ENCODE measurements around the gene HIF1A. TPM values are rescaled to one million over a fixed set of nuclear protein-coding genes. Genes with fewer than 3 reads are reported as not detected.

The HIF1A gene
- total and polyA plus RNA-seq, 2 of the 13 experiments (the other 11 are each of a cell fraction or from before 2014, with no cell fraction given) = 41.0 to 126 TPM

GRCh38 chr14:61752626-61753025, 57.3 kb downstream of the HIF1A start:
- Histone ChIP-seq H3K27ac (ENCODE audit: extremely low read length, insufficient read depth, low read length) (no peak overlapping the region), H3K4me3 (replicated peaks in 1 of 3; ENCODE audit: insufficient read depth in 1 of 3, low read depth in 2 of 3, low read length in 3 of 3) (no peak overlapping the region), H3K27me3 (ENCODE audit: control insufficient read depth in 1 of 2, insufficient read depth in 2 of 2, low read length in 2 of 2) (no peaks in the 10 kb centered on the region), H3K9me3 (ENCODE audit: low read length) (no peaks in the 10 kb centered on the region), H3K4me2 (ENCODE audit: low read depth, low read length) (no peak overlapping the region), H4K20me1 (ENCODE audit: insufficient read depth, low read length) (no peaks in the 10 kb centered on the region), H3K4me1 (ENCODE audit: insufficient read depth, low read length) (peaks cover 26% of the 10 kb centered on the region), H2AFZ (ENCODE audit: low read length) (no peak overlapping the region), H3K79me2 (ENCODE audit: insufficient read depth, low read length) (no peaks in the 10 kb centered on the region), H3K9ac (ENCODE audit: insufficient read depth, low read depth, low read length) (no peak overlapping the region), H3K36me3 (replicated peaks in 1 of 2; ENCODE audit: control insufficient read depth in 1 of 2, insufficient read depth in 2 of 2, low read length in 2 of 2) (peaks cover 0 to 6% of the 10 kb centered on the region in 2 experiments; a peak in 1 of 5 replicates)
- ChIA-PET POLR2A (interaction anchor here (2.7 kb wide), 1 partner anchor 9 kb away, joined by 10 read pairs; the partner anchor contains the start of gene SNAPC1), CTCF (ENCODE audit: low intra/inter-chr PET ratio, low total read pairs) (no interaction called here)
- BruUV-seq (replicated peaks) = no TSS peak
- no peak for FAIRE-seq
- TF ChIP-seq TCF12 (IDR thresholded peaks at IDR 0.05) (no peak), TCF12 (CRISPR knock-in tag; IDR thresholded peaks at IDR 0.05) (no peak), KLF12 (CRISPR knock-in tag; IDR thresholded peaks at IDR 0.05; ENCODE audit: borderline replicate concordance) (no peak), PHF8 (CRISPR knock-in tag; IDR thresholded peaks at IDR 0.05) (no peak), FOXA3 (CRISPR knock-in tag; IDR thresholded peaks at IDR 0.05) (no peak), ZSCAN12 (CRISPR knock-in tag; IDR thresholded peaks at IDR 0.05) (no peak)
- TF ChIP-seq, protein P1, sequence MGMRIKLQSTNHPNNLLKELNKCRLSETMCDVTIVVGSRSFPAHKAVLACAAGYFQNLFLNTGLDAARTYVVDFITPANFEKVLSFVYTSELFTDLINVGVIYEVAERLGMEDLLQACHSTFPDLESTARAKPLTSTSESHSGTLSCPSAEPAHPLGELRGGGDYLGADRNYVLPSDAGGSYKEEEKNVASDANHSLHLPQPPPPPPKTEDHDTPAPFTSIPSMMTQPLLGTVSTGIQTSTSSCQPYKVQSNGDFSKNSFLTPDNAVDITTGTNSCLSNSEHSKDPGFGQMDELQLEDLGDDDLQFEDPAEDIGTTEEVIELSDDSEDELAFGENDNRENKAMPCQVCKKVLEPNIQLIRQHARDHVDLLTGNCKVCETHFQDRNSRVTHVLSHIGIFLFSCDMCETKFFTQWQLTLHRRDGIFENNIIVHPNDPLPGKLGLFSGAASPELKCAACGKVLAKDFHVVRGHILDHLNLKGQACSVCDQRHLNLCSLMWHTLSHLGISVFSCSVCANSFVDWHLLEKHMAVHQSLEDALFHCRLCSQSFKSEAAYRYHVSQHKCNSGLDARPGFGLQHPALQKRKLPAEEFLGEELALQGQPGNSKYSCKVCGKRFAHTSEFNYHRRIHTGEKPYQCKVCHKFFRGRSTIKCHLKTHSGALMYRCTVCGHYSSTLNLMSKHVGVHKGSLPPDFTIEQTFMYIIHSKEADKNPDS (CRISPR knock-in tag; IDR thresholded peaks at IDR 0.05) = no peak
- TF ChIP-seq, protein P2, sequence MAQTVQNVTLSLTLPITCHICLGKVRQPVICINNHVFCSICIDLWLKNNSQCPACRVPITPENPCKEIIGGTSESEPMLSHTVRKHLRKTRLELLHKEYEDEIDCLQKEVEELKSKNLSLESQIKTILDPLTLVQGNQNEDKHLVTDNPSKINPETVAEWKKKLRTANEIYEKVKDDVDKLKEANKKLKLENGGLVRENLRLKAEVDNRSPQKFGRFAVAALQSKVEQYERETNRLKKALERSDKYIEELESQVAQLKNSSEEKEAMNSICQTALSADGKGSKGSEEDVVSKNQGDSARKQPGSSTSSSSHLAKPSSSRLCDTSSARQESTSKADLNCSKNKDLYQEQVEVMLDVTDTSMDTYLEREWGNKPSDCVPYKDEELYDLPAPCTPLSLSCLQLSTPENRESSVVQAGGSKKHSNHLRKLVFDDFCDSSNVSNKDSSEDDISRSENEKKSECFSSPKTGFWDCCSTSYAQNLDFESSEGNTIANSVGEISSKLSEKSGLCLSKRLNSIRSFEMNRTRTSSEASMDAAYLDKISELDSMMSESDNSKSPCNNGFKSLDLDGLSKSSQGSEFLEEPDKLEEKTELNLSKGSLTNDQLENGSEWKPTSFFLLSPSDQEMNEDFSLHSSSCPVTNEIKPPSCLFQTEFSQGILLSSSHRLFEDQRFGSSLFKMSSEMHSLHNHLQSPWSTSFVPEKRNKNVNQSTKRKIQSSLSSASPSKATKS (CRISPR knock-in tag; IDR thresholded peaks at IDR 0.05) = no peak
- intact Hi-C loops (cut with micrococcal nuclease; ENCODE audit: unreplicated experiment) (no loop called here), in situ Hi-C loops (cut with HindIII; ENCODE audit: extremely low pct_ligation_motif_present, low pct_unique_long_range_greater_than_20kb) (no loop called here)
- no peak for DNase-seq (ENCODE audit: low spot score)
- ATAC-seq = no peak
- 88% methylated on average over 4 of the region's 4 CpGs for WGBS (ENCODE audit: low lambda C conversion rate)

All from HepG2 (cell line).